ENCODE results near the gene NCAM1.
"Not testable (repeated sequence)": the region's sequence is repeated elsewhere in the genome, so short reads cannot be mapped to it uniquely, and the experiment has no call there.

NCAM1 gene

GRCh38 chr11:113045146-113045545, 83.9 kb downstream of the NCAM1 start:
- TF ChIP-seq, protein P1, sequence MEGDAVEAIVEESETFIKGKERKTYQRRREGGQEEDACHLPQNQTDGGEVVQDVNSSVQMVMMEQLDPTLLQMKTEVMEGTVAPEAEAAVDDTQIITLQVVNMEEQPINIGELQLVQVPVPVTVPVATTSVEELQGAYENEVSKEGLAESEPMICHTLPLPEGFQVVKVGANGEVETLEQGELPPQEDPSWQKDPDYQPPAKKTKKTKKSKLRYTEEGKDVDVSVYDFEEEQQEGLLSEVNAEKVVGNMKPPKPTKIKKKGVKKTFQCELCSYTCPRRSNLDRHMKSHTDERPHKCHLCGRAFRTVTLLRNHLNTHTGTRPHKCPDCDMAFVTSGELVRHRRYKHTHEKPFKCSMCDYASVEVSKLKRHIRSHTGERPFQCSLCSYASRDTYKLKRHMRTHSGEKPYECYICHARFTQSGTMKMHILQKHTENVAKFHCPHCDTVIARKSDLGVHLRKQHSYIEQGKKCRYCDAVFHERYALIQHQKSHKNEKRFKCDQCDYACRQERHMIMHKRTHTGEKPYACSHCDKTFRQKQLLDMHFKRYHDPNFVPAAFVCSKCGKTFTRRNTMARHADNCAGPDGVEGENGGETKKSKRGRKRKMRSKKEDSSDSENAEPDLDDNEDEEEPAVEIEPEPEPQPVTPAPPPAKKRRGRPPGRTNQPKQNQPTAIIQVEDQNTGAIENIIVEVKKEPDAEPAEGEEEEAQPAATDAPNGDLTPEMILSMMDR (IDR thresholded peaks at IDR 0.05; ENCODE audit: control extremely low read depth, extremely low read depth, low read depth, missing control alignments) = no peak
- POLR2A ChIA-PET = no interaction called here
- CTCF ChIA-PET = no interaction called here
- DNase-seq (ENCODE audit: extremely low spot score) = no peak

DNA sequence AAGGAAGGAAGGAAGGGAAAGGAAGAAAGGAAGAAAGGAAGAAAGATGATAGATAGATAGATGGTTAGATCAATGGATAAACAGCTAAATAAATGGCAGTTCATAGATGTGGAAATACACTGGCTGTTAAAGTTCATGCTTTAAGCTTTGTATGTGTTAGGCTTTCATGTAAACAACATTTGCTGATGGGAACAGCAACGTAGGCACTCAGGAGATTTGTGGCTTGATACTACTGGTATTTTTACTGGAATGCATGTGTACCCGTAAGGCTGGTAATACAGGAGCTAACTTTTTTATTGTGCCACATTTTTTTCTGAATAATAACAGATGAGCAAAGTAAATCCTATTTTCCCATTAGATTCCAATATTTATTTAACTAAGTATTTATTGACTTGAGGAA, 85.6 kb downstream of the NCAM1 start:
- ChIA-PET POLR2A (no interaction called here), CTCF (no interaction called here)
- no peak for DNase-seq (ENCODE audit: extremely low spot score)
- TF ChIP-seq, protein P1 (IDR thresholded peaks at IDR 0.05; ENCODE audit: control extremely low read depth, extremely low read depth, low read depth, missing control alignments) = no peak

DNA sequence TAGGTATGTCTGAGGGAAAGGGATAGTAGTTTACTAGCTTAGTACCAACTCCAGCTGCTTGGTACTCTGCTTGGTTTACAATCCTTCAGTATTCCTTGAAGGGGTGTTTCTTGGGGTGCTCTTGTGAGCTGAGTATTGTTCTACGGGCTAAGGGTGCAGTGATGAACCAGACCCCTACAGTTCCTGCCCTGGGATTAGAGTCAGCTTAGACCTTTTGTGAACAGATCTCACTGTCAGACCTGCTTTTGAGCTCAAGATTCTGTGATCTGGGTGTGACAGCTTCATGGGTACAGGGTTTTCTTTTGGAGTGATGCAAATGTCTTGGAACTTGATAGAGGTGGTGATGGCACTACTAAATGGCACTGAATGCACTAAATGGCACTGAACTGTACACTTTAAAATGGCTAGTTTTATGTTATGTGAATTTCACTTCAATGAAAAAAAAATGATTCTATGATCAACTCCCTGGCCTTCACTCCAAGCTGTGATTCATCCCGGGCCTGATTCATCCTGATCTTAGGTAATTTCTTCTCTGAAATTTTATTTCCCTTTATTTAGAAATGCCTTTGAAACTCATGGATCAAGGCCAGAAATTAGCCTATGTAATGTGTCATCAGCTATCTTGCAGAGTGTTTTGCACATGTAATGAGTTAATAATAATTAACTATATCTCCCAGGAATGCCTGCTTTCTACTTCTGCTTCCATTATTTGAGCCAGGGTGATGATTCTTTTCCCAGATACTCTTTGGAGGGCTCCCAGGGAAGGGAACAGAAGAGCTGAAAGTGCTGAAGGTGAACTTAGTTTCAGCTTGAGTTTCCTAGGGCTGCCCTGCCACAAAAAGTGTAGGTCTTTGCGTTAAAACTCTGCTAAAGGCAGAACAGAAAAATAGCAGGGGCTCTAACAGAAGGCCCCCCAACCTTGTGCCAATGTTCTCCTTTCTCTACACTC, 87.9 kb downstream of the NCAM1 start:
- POLR2A ChIA-PET = no interaction called here
- TF ChIP-seq, protein P1 (IDR thresholded peaks at IDR 0.05; ENCODE audit: control extremely low read depth, extremely low read depth, low read depth, missing control alignments) = no peak
- CTCF ChIA-PET = interaction anchor here (0.9 to 1.7 kb wide), 3 partner anchors 8 to 39 kb away, joined by 3 to 6 read pairs (median 3); no protein-coding TSS in a partner anchor
- no peak for DNase-seq (ENCODE audit: extremely low spot score)

DNA sequence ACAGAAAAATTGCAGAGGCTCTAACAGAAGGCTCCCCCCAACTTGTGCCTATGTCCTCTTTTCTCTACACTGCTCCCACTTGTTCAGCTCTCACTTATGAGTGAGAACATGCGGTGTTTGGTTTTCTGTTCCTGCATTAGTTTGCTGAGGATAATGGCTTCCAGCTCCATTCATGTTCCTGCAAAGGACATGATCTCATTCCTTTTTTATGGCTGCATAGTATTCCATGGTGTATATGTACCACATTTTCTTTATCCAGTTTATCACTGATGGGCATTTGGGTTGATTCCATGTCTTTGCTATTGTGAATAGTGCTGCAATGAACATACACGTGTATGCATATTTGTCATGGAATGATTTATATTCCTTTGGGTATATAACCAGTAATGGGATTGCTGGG, 91.8 kb downstream of the NCAM1 start:
- CTCF ChIA-PET; DNase-seq (ENCODE audit: extremely low spot score); POLR2A ChIA-PET: not testable (repeated sequence)

GRCh38 chr11:113057038-113057437, 95.8 kb downstream of the NCAM1 start:
- CTCF ChIA-PET = interaction anchor here (1.4 kb wide), 1 partner anchor 8 kb away, joined by 6 read pairs; no protein-coding TSS in a partner anchor
- DNase-seq (ENCODE audit: extremely low spot score) = no peak
- POLR2A ChIA-PET = no interaction called here
- TF ChIP-seq, protein P1 (IDR thresholded peaks at IDR 0.05; ENCODE audit: control extremely low read depth, extremely low read depth, low read depth, missing control alignments) = no peak

GRCh38 chr11:113059548-113059947, 98.3 kb downstream of the NCAM1 start:
- POLR2A ChIA-PET = no interaction called here
- TF ChIP-seq, protein P1 (IDR thresholded peaks at IDR 0.05; ENCODE audit: control extremely low read depth, extremely low read depth, low read depth, missing control alignments) = no peak
- CTCF ChIA-PET = interaction anchor here (1.1 to 1.6 kb wide), 2 partner anchors 11 to 109 kb away, joined by 3 to 5 read pairs; no protein-coding TSS in a partner anchor
- DNase-seq (ENCODE audit: extremely low spot score) = no peak

DNA sequence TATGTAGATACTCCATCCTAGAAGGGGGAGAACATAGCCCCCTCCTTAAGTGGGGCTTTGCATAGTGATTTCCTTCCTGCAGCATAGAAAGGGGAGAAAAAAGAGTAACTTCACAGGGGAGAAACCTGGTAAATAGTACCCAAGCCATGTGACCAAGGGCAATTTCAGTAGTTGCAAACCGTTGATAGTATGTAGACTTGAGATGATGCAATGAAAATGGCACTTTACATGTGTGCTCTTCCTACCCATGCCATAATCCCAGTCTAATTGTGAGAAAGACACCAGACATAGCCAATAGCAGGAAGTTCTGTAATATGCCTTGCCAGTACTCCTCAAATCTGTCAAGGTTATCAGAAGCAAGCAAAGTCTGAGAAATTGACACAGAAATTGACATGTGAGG, 104.1 kb downstream of the NCAM1 start:
- TF ChIP-seq, protein P1 (IDR thresholded peaks at IDR 0.05; ENCODE audit: control extremely low read depth, extremely low read depth, low read depth, missing control alignments) = no peak
- ChIA-PET POLR2A (no interaction called here), CTCF (no interaction called here)
- DNase-seq (ENCODE audit: extremely low spot score) = no peak

All from GM10248 (cell line).